Immature natural killer cell (primary cell): ENCODE measurements around the gene HACE1. TPM values are rescaled to one million over a fixed set of nuclear protein-coding genes. Genes with fewer than 3 reads are reported as not detected.
A peak's percentile ranks its signal among the peaks of the same experiment; 100 is the strongest.
"Not testable (repeated sequence)": the region's sequence is repeated elsewhere in the genome, so short reads cannot be mapped to it uniquely, and the experiment has no call there.

Experiments
- DNase-seq, 3 donors: peaks; one replicate each; pipeline ENCODE4 v3.0.0; 2022; ENCODE audit warnings: mixed read lengths in 1 of 3
- H3K27ac Mint-ChIP-seq, 6 donors: one replicate each; pipeline ENCODE4 v1.8.0; 2020; ENCODE audit warnings: mixed read lengths in 6 of 6, mild to moderate bottlenecking in 5 of 6, inconsistent platforms in 4 of 6, moderate library complexity in 3 of 6
- H3K27me3 Mint-ChIP-seq, 3 donors: one replicate each; pipeline ENCODE4 v1.8.0; 2020 to 2021; ENCODE audit warnings: low read depth in 3 of 3, mild to moderate bottlenecking in 3 of 3, mixed read lengths in 3 of 3, moderate library complexity in 3 of 3, inconsistent platforms in 1 of 3
- H3K36me3 Mint-ChIP-seq, 3 donors: one replicate each; pipeline ENCODE4 v1.8.0; 2020; ENCODE audit warnings: mixed read lengths in 3 of 3, inconsistent platforms in 2 of 3, mild to moderate bottlenecking in 2 of 3
- H3K4me1 Mint-ChIP-seq, 2 donors: one replicate each; pipeline ENCODE4 v1.8.0; 2020; ENCODE audit warnings: inconsistent platforms in 2 of 2, mild to moderate bottlenecking in 2 of 2, mixed read lengths in 2 of 2, moderate library complexity in 1 of 2
- H3K4me3 Mint-ChIP-seq, 5 donors: one replicate each; pipeline ENCODE4 v1.8.0; 2020; ENCODE audit warnings: mild to moderate bottlenecking in 5 of 5, mixed read lengths in 5 of 5, inconsistent platforms in 3 of 5, moderate library complexity in 3 of 5
- H3K9me3 Mint-ChIP-seq, 6 donors: one replicate each; pipeline ENCODE4 v1.8.0; 2020; ENCODE audit warnings: mild to moderate bottlenecking in 6 of 6, mixed read lengths in 6 of 6, inconsistent platforms in 4 of 6, moderate library complexity in 3 of 6
- polyA plus RNA-seq, 3 donors: library from polyadenylated mRNA; unstranded; fragments of 300-500 nt; fragmentation: Illumina TruSeq; gene quantifications; one replicate each; pipeline ENCODE4 v1.2.3, GENCODE V29; 2021

The HACE1 gene, protein sequence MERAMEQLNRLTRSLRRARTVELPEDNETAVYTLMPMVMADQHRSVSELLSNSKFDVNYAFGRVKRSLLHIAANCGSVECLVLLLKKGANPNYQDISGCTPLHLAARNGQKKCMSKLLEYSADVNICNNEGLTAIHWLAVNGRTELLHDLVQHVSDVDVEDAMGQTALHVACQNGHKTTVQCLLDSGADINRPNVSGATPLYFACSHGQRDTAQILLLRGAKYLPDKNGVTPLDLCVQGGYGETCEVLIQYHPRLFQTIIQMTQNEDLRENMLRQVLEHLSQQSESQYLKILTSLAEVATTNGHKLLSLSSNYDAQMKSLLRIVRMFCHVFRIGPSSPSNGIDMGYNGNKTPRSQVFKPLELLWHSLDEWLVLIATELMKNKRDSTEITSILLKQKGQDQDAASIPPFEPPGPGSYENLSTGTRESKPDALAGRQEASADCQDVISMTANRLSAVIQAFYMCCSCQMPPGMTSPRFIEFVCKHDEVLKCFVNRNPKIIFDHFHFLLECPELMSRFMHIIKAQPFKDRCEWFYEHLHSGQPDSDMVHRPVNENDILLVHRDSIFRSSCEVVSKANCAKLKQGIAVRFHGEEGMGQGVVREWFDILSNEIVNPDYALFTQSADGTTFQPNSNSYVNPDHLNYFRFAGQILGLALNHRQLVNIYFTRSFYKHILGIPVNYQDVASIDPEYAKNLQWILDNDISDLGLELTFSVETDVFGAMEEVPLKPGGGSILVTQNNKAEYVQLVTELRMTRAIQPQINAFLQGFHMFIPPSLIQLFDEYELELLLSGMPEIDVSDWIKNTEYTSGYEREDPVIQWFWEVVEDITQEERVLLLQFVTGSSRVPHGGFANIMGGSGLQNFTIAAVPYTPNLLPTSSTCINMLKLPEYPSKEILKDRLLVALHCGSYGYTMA
- 1 to 10 TPM; 3.3 to 7.3 (median 6.0) TPM for polyA plus RNA-seq

DNA sequence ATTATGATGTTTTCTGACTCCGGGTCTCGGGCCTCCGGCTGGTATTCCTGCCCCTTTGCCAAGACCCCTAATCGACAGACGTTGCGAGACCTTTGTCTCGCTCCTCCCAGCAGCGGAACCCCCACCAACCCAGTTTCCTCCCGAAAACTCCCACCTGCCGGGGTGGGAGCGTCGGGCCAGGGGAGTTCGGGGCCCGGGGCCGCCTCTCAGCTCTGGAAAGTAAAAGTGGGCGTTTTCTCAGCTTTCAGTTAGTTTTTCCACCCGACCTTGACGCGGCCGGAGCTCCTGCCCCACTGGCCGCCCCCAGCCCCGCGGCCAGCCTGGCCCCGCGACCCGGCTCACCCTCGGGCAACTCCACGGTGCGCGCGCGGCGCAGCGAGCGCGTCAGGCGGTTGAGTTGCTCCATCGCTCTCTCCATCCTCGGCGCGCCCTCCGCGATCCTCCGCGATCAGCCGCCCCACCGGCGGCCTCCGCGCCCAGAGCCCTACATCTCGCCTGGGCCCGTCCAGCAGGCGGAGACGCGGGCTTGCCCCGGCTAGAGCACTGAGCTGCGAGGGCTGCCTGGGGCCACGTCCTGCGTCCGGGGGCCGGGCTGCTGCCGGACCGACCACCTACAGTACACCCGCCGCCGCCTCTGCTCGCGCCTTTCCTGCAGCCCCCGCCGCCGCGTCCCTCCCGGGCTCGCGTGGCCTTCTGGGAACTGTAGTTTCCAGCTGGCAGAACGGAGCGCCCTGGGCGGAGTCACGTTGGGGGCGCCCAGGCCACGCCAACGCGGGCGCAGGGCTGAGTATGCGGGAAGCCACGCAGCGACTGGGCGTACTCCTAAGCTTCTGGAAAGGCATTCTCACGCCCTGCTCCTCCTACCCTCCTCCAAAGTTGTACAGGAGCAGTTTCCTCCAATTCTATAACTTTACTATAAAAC is at the start of gene HACE1:
Gene HACE1, minus strand, starts transcription at position 695 of the 922 bp plus-strand sequence. Its CDS starts 277 bp downstream, at position 418.
- H3K27me3 Mint-ChIP-seq = peaks cover 0 to 4% (median 0%) of the 10 kb centered on the region in 3 donors
- H3K27ac Mint-ChIP-seq = peak within 1 kb of the TSS; percentile 43 to 82 (median 76)
- peaks cover 16 to 24% of the 10 kb centered on the region in 2 donors for H3K4me1 Mint-ChIP-seq
- peak; percentile 86 to 87 (median 86) for DNase-seq
- peak within 1 kb of the TSS; percentile 91 to 96 (median 92) for H3K4me3 Mint-ChIP-seq
- no peaks in the 10 kb centered on the region for H3K36me3 Mint-ChIP-seq
- H3K9me3 Mint-ChIP-seq = no peaks in the 10 kb centered on the region

DNA sequence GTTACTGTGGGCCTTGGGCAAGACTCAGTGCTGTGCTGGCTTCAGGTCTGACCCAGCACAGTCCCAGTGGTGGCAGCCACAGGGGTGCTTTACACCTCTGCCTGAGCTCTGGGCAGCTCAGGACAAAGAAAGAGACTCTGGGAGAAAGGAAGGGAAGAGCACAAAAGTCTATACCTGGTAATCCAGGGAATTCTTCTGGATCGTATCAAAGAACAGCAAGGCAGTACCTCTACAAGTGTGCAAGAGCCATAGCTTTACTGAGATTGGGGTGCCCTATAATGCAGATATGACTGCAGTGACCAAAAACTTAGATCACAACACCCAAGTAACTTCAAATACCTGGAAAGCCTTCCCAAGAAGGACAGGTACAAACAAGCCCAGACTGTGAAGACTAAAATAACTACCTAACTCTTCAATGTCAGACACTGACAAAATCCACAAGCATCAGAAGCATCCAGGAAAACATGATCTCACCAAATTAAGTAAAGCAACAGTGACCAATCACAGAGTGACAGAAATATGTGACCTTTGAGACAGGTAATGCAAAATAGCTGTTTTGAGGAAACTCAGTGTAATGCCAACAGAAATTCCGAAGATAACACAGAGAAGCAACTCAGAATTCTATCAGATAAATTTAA is 49.3 kb upstream of the HACE1 start:
- peaks cover 0 to 4% (median 0%) of the 10 kb centered on the region in 6 donors for H3K9me3 Mint-ChIP-seq
- H3K4me1 Mint-ChIP-seq = no peaks in the 10 kb centered on the region
- no peaks in the 10 kb centered on the region for H3K36me3 Mint-ChIP-seq
- no peak overlapping the region for H3K27ac Mint-ChIP-seq
- no peak overlapping the region for H3K4me3 Mint-ChIP-seq
- H3K27me3 Mint-ChIP-seq = peaks cover 0 to 5% (median 2%) of the 10 kb centered on the region in 3 donors
- DNase-seq = no peak

DNA sequence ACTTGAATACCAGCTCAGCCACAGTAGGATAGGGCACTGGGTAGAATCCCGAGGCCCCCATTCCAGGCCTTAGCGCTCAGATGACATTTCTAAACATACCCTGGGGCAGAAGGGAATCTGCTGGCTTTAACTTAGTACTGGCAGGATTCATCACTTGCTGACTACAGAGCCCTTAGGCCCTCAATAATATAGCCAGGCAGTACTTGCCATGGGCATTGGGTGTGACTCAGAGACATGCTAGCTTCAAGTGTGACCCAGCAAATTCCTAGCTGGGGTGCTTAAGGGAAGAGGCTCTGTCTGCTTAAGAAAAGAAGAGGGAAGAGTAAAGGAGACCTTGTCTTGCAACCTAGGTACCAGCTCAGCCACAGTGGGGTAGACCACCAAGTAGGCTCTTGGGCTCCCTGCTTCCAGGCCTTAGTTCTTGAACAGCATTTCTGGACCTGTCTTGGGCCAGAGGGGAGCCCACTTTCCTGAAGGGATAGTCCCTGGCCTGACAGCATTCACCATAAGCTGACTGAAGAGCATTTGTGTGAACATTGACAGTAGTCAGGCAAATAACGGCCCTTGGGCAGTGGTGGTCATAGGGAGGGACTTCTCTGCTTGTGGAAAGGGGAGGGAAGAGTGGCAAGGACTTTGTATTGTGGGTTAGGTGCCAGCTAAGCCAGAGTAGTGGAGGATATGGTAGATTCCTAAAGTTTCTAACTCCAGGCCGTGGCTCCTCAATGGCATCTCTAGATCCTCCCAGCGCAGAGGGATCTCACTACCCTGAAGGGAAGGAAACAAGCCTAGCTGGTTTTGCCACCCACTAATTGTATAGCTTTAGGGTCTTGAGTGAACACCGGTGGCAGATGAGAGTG is 48.5 kb upstream of the HACE1 start:
- H3K27me3 Mint-ChIP-seq = peaks cover 0 to 8% (median 2%) of the 10 kb centered on the region in 3 donors
- no peaks in the 10 kb centered on the region for H3K36me3 Mint-ChIP-seq
- H3K4me3 Mint-ChIP-seq = no peak overlapping the region
- no peak overlapping the region for H3K27ac Mint-ChIP-seq
- H3K4me1 Mint-ChIP-seq = no peaks in the 10 kb centered on the region
- DNase-seq = no peak
- H3K9me3 Mint-ChIP-seq = peaks cover 0 to 5% (median 0%) of the 10 kb centered on the region in 6 donors

DNA sequence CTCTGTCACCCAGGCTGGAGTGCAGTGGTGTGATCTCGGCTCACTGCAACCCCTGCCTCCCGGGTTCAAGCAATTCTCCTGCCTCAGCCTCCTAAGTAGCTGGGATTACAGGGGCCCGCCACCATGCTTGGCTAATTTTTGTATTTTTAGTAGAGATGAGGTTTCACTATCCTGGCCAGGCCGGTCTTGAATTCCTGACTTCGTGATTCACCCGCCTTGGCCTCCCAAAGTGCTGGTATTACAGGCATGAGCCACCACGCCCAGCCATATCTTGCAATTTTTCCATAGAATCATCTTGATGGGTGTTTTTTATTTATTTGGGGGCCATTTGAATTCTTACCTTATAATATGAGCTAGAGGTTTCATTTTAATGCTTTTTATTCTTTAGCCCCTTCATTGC is 39.2 kb upstream of the HACE1 start:
- not testable (repeated sequence) for H3K27me3 Mint-ChIP-seq, DNase-seq, H3K9me3 Mint-ChIP-seq, H3K27ac Mint-ChIP-seq, H3K4me1 Mint-ChIP-seq, H3K4me3 Mint-ChIP-seq, H3K36me3 Mint-ChIP-seq

DNA sequence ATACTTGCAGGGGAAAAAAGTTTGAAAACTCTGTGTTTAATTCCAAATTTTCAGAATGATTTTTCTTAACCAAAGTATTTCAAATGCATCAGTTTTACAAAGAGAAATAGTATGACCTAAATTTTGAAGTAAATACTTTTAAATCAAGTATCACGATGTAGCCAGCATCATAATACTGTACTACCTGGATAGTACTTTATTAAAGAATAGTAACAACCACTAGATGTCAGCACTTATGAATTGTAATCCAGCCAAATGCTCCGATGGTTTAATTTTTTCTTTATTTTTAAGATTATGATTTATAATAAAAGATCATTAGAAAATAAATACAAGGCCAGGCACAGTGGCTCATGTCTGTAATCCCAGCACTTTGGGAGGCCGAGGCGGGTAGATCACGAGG is 37.2 kb upstream of the HACE1 start:
- peaks cover 0 to 4% (median 1%) of the 10 kb centered on the region in 6 donors for H3K9me3 Mint-ChIP-seq
- no peak for DNase-seq
- no peak overlapping the region for H3K27ac Mint-ChIP-seq
- H3K4me3 Mint-ChIP-seq = no peak overlapping the region
- H3K4me1 Mint-ChIP-seq = no peaks in the 10 kb centered on the region
- peaks cover 7 to 11% (median 9%) of the 10 kb centered on the region in 3 donors for H3K27me3 Mint-ChIP-seq
- no peaks in the 10 kb centered on the region for H3K36me3 Mint-ChIP-seq

DNA sequence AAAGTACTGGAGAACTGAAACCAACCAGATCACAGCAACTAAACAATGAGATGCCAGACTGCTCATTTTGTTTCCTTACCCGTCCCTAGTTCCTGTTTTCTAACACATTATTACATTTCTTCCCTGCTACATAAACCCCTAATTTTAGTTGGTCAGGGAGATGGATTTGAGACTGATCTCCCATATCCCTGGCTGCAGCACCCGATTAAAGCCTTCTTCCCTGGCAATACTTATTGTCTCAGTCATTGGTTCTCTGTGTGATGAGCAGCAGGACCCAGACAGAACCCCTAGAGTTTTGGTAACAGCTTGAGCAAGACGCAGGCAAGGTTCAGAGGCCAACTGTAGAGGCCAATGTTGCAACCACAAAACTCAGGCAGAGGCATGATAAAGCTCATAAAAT is 28.3 kb upstream of the HACE1 start:
- H3K27me3 Mint-ChIP-seq = peaks cover 5 to 22% (median 11%) of the 10 kb centered on the region in 3 donors
- no peaks in the 10 kb centered on the region for H3K4me1 Mint-ChIP-seq
- no peak overlapping the region for H3K4me3 Mint-ChIP-seq
- no peaks in the 10 kb centered on the region for H3K36me3 Mint-ChIP-seq
- DNase-seq = no peak
- no peak overlapping the region for H3K27ac Mint-ChIP-seq
- peaks cover 0 to 12% (median 2%) of the 10 kb centered on the region in 6 donors for H3K9me3 Mint-ChIP-seq

DNA sequence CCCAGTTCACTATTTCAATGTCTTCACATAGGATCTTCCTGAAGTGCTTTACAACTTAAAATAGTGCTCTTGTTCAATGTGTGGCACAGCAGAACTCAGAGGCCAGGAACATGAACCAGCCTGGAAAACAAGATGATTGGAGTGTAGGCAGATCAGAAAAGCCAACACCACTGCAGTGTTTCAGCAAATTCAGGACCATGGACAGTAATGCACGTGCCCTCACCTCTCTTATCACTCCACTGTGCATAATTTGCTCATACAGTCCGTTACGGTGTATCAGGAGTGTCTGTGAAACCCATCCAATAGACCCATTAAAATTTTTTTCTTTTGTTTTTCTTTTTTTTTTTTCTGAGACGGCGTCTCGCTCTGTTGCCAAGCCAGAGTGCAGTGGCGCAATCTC is 27.6 kb upstream of the HACE1 start:
- no peaks in the 10 kb centered on the region for H3K4me1 Mint-ChIP-seq
- H3K27me3 Mint-ChIP-seq = peaks cover 7 to 16% (median 7%) of the 10 kb centered on the region in 3 donors
- DNase-seq = no peak
- H3K36me3 Mint-ChIP-seq = no peaks in the 10 kb centered on the region
- peaks cover 0 to 12% (median 2%) of the 10 kb centered on the region in 6 donors for H3K9me3 Mint-ChIP-seq
- no peak overlapping the region for H3K27ac Mint-ChIP-seq
- H3K4me3 Mint-ChIP-seq = no peak overlapping the region

DNA sequence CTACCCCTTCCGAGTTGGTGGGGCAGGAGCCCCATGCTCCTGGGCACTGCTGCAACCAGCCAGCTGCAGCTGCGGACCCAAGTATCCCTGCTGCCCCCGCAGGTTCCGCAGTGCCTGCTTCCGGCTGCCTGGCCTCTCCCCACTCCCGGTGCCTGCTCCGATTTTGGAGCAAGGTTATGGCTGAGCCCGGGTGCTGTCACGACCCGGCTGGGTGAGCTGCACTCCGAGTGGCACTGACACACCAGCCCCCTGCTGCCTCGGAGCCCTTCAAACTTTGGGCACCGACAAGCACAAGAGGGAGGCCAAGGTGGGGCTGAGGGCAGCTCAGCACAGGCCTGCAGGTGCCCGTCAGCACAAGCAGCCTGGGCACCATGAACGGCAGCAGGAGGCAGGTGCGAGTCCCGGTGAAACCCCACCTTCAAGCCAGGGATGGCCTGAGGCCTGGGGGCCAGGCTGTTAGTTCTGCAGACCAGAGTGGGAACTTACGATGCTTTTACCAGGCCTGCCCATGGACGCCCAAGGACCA is 25.9 kb upstream of the HACE1 start:
- Mint-ChIP-seq H3K9me3 (peaks cover 0 to 12% (median 2%) of the 10 kb centered on the region in 6 donors), H3K36me3 (no peaks in the 10 kb centered on the region), H3K27me3 (peaks cover 5 to 11% (median 9%) of the 10 kb centered on the region in 3 donors), H3K27ac (no peak overlapping the region), H3K4me3 (no peak overlapping the region), H3K4me1 (no peaks in the 10 kb centered on the region)
- no peak for DNase-seq

DNA sequence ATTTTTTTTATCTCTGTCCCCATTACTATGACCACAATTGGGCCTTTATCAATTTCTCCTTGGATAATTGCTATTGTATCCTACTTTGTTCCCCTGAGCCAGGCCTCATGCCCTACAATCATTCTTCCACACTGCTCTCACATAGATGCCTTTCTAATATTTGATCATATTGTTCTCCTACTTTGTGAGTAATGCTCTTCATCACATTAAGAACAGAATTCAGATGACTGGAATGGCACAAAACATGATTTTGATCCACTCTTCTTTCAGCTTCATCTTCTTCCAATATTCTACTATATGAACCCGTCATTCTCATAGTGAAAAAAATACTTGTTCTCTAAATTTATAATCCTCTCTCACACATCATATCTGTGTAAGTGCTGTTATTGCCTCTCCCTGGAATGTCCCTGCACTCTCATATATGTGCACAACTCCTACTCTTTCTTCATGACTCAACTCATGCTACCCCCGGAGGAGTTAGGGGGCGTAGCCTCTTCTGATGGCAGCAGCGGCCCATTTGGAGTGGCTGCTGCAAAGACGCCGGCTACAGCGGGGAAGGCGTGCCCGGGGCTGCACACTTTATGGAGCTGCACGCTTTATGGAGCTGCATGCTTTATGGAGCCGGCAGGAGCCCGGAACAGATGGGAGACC is 25.3 kb upstream of the HACE1 start:
- no peak overlapping the region for H3K4me3 Mint-ChIP-seq
- H3K9me3 Mint-ChIP-seq = peaks cover 0 to 12% (median 2%) of the 10 kb centered on the region in 6 donors
- H3K27ac Mint-ChIP-seq = no peak overlapping the region
- no peaks in the 10 kb centered on the region for H3K36me3 Mint-ChIP-seq
- peaks cover 5 to 9% (median 9%) of the 10 kb centered on the region in 3 donors for H3K27me3 Mint-ChIP-seq
- no peak for DNase-seq
- no peaks in the 10 kb centered on the region for H3K4me1 Mint-ChIP-seq

DNA sequence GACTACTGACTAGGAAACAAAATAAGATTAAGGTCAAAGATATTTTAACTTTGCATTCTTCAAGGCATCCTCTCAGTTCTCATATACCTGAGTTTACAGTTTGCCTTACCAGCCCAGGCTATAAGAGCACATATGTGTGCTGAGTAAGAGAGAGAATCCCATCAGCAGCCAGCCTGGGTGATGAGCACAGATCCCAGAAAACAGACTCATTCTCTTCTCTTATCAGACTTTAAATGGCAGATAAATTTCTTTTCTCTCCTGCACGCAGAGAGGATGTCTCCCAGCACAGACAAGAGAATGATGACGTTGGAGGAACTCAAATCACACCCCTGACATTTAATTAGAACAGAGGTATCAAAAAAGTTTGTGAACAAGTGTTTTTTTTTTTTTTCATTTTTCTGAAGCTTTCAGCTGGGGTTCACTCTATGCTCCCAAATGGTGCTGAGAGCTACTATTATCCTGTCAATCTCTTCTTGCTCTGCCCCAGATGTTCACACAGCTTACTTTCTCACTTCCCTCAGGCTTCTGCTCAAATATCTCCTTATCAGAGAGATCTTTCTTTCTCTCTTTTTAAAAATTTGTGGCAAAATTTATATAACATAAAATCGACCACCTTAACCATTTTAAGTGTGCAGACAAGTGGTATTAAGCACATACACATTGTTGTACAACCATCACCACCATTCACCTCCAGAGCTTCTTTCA is 22.4 kb upstream of the HACE1 start:
- H3K36me3 Mint-ChIP-seq = no peaks in the 10 kb centered on the region
- H3K27ac Mint-ChIP-seq = no peak overlapping the region
- no peak for DNase-seq
- peaks cover 2 to 10% (median 7%) of the 10 kb centered on the region in 3 donors for H3K27me3 Mint-ChIP-seq
- H3K4me1 Mint-ChIP-seq = no peaks in the 10 kb centered on the region
- H3K9me3 Mint-ChIP-seq = peaks cover 0 to 4% (median 0%) of the 10 kb centered on the region in 6 donors
- H3K4me3 Mint-ChIP-seq = no peak overlapping the region

DNA sequence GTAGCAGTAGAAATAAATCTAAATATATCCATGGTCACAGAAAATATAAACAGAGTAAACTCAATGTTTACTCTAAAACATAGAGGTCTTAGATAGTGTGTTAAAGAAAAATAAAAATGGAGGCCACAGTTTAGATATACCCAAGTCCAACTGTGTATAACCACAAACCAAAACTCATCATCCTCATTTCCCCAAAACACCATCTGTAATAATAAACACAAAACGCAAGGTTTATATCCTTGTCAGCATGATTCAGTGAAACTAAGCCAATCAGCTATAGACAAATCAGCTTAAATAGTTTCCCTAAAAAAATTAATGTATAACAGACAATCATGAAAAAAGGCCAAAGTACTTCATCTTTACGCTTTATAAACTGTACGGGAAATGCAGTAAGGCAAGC is 2.7 kb upstream of the HACE1 start:
- no peak for DNase-seq
- H3K27me3 Mint-ChIP-seq = peaks cover 0 to 8% (median 0%) of the 10 kb centered on the region in 3 donors
- H3K4me3 Mint-ChIP-seq = no peak overlapping the region
- no peaks in the 10 kb centered on the region for H3K9me3 Mint-ChIP-seq
- H3K27ac Mint-ChIP-seq = no peak overlapping the region
- peaks cover 16 to 24% of the 10 kb centered on the region in 2 donors for H3K4me1 Mint-ChIP-seq
- H3K36me3 Mint-ChIP-seq = no peaks in the 10 kb centered on the region
